ENCODE results near the gene STK10. TPM values are rescaled to one million over a fixed set of nuclear protein-coding genes. Genes with fewer than 3 reads are reported as not detected.

STK10 gene
- polyA plus RNA-seq, 1 of the 3 experiments (the other 2 are of a cell fraction) = 11.0 TPM

DNA sequence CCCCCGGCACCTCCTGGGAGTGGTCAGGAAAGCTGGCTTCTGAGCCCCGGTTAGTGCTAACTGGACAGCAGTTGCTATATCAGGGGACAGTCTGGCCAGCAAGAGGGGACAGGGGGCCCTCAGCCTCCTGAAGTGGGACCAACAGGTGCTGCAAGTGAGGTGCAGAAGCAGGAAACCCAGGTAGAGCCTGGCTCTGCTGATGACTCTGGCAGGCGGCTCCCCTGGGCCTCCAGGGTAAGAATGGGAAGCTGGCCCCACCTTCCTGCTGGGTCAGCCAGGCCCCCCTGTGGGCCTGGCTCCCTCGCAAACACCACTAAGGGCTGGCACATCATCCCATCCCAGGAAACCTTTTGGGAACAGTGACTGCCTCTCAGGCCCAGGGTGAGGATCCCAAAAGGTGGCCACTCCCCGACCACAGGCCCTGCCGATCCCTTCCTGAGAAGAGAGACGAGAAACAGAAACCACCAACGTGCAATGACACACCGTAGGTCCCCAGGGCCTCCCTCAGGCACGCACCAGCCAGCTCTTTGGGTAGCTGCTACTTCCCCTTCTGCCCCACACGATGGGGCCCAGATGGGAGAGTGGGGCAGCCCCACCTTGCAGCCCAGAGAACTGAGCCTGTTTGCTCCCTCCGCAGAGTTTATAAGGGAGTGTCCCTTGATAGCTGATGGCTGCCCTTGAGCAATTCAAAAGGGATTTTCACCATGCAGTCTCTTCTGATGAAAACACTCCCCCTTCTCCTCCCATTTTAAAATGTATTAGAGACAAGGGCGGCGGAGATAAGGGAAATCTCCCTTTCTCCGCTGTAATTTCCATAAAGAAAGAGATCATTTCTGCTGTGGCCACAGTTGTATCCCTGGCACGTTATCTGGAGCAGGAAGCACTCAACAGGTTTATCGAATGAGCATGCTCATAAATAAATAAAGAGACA, 76.8 kb downstream of the STK10 start:
- peak overlapping the region; percentile 60 for H3K4me2 ChIP-seq
- H3K4me1 ChIP-seq (ENCODE audit: control insufficient read depth in 1 of 2, insufficient read depth in 2 of 2, low read depth in 1 of 2, low read length in 1 of 2) = peaks cover 0 to 26% of the 10 kb centered on the region in 2 experiments; a peak in 2 of 4 replicates
- H3K27ac ChIP-seq (ENCODE audit: low read depth in 2 of 2, low read length in 1 of 2) = peak overlapping the region; percentile 64 to 74
- no peaks in the 10 kb centered on the region for H3K9me2 ChIP-seq
- H4K20me1 ChIP-seq (ENCODE audit: insufficient read depth) = no peaks in the 10 kb centered on the region
- POLR2A ChIA-PET = interaction anchor here (1.0 kb wide), 1 partner anchor 172 kb away, joined by 3 read pairs; the partner anchor contains the start of gene UBTD2
- no peaks in the 10 kb centered on the region for H3K9me3 ChIP-seq
- H3K27me3 ChIP-seq (ENCODE audit: insufficient read depth) = no peaks in the 10 kb centered on the region
- CTCF ChIA-PET = interaction anchor here (0.8 to 2.1 kb wide), 8 partner anchors 8 to 182 kb away, joined by 3 to 12 read pairs (median 4); partner anchors contain the start of gene STK10
- H3K9ac ChIP-seq = peak overlapping the region; percentile 25; the same call in 1 of the 2 replicates
- TF ChIP-seq RAD21 (IDR thresholded peaks at IDR 0.05; ENCODE audit: low read length) (no peak), GATA2 (CRISPR knock-in tag; IDR thresholded peaks at IDR 0.05) (peak; percentile 39; the same call in 1 of the 2 replicates), PBX3 (IDR thresholded peaks at IDR 0.05) (0 out of 2 replicates have a peak, but pooled peaks have one; percentile 9), TCF12 (IDR thresholded peaks at IDR 0.05) (peak; percentile 40; the same call in 1 of the 2 replicates), FOXM1 (IDR thresholded peaks at IDR 0.05; ENCODE audit: low read depth) (no peak), SIN3A (IDR thresholded peaks at IDR 0.05; ENCODE audit: borderline replicate concordance, low read depth, low read length) (no peak), CTCF (IDR thresholded peaks at IDR 0.05) (no peak), RXRA (IDR thresholded peaks at IDR 0.05; ENCODE audit: borderline replicate concordance, low read depth) (no peak), FOSL2 (IDR thresholded peaks at IDR 0.05; ENCODE audit: borderline replicate concordance, low read depth) (no peak), MXI1 (IDR thresholded peaks at IDR 0.05; ENCODE audit: low read depth, low read length) (no peak), FOXJ3 (CRISPR knock-in tag; IDR thresholded peaks at IDR 0.05) (no peak), USF1 (IDR thresholded peaks at IDR 0.05; ENCODE audit: borderline replicate concordance, low read depth) (no peak), JUND (IDR thresholded peaks at IDR 0.05) (no peak)
- peaks cover 27% of the 10 kb centered on the region for H3F3A ChIP-seq (replicated peaks; ENCODE audit: insufficient read depth)
- WGBS (ENCODE audit: low lambda C conversion rate) = 50% methylated on average over 7 of the region's 17 CpGs
- DNase-seq = peak; percentile 59
- no peaks in the 10 kb centered on the region for H3K36me3 ChIP-seq (replicated peaks in 1 of 2; ENCODE audit: control insufficient read depth in 1 of 2, insufficient read depth in 2 of 2, low read length in 1 of 2)
- peak overlapping the region; percentile 75 for H2AFZ ChIP-seq (ENCODE audit: low read depth)
- H3K4me3 ChIP-seq (ENCODE audit: low read depth in 2 of 2, low read length in 1 of 2) = peak overlapping the region; percentile 7 to 24; a peak in 2 of 4 replicates
- H3K79me2 ChIP-seq (ENCODE audit: insufficient read depth) = no peaks in the 10 kb centered on the region; the same call in 1 of the 2 replicates
